Vagina (tissue), 2 donors: ENCODE data around the gene RBM5.

Experiments used
- POLR2AphosphoS5 ChIP-seq, 2 donors: sonication (generic); formaldehyde crosslinking; IDR thresholded peaks; one replicate each; pipeline ENCODE4 v1.9.0; 2017; ENCODE audit warnings: antibody characterized with exemption in 2 of 2, mild to moderate bottlenecking in 2 of 2, low read depth in 1 of 2; ENCODE audit not compliant: insufficient read depth in 1 of 2
- TF ChIP-seq, protein P1 (sequence below), 3 experiments: fragments of 450-650 bp in 2 of 3; fragments of 200-600 bp in 1 of 3; sonication (generic) in 1 of 3; IDR thresholded peaks; one replicate each; pipeline ENCODE4 v1.5.1; 2017 to 2019; ENCODE audit warnings: antibody characterized with exemption in 3 of 3, mild to moderate bottlenecking in 2 of 3, moderate library complexity in 2 of 3

DNA sequence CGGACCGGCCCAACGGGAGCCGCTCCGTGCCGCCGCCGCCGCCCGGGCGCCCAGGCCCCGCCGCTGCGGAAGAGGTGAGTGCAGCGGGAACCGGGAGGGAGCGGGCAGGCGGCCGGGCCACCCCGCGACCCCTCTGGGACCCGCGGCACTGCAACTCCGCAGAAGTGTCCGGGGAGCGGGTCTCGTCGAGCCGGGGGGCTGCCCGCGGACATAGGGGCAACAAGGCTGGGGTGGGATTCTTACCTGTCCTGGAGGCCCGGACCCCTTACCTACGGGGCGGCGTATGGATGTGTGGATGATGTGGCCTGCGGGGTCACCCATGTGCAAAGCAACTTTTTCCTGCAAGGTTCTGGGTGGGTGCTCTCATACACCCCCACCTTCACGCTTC is 66.8 kb downstream of the RBM5 start:
- TF ChIP-seq, protein P1, sequence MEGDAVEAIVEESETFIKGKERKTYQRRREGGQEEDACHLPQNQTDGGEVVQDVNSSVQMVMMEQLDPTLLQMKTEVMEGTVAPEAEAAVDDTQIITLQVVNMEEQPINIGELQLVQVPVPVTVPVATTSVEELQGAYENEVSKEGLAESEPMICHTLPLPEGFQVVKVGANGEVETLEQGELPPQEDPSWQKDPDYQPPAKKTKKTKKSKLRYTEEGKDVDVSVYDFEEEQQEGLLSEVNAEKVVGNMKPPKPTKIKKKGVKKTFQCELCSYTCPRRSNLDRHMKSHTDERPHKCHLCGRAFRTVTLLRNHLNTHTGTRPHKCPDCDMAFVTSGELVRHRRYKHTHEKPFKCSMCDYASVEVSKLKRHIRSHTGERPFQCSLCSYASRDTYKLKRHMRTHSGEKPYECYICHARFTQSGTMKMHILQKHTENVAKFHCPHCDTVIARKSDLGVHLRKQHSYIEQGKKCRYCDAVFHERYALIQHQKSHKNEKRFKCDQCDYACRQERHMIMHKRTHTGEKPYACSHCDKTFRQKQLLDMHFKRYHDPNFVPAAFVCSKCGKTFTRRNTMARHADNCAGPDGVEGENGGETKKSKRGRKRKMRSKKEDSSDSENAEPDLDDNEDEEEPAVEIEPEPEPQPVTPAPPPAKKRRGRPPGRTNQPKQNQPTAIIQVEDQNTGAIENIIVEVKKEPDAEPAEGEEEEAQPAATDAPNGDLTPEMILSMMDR (IDR thresholded peaks at IDR 0.05), result no peak
- no peak for TF ChIP-seq POLR2AphosphoS5 (IDR thresholded peaks at IDR 0.05; ENCODE audit: insufficient read depth in 1 of 2, low read depth in 1 of 2)
